Measurements from ENCODE around the gene RAE1. TPM values are rescaled to one million over a fixed set of nuclear protein-coding genes. Genes with fewer than 3 reads are reported as not detected.

RAE1 gene
- total and polyA plus RNA-seq, 2 donors (not counting 3 experiments of a cell fraction or from before 2014, with no cell fraction given), result 34.1 to 55.8 TPM

DNA sequence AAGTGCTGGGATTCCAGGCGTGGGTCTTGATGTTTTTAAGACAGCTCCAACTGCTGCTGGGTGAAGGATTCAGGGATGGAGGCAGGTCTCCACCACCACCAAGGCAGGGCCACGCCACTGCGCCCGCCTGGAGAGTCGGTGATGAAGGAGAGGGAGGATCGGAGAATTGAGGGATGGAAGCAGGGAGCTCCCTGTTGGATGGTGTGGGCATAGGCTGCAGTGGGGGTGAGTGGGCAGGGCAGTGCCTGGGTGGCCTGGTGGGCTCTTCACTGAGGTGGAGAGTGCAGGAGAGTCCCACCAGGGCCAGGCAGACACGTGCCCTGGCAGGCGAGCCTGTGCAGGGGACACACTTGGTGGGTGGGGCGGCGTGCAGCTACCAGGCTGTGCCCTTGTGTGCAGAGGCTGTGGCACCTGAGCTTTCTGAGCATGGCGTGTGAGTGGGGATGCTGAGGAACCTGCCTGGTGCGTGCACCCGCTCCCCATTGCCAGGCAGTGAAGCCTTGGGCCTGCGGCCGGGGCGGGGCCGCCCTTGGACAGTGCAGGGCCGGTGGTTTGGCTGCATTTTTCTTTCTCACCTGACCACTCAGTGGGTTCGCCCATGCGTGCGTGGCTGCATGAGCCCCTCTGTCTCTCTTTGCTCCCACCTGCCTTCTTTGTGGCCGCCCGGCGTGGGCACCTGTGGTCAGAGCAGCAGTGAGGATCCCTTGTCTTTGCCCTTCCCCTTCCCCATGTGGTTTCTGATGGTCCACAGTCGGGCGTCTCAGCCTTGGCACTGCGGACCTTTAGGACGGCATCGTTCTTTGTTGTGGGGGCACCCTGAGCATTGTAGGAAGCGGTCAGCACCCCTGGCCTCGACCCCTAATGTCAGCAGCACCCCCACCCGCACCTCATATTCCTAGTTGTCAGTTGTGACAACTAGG is 51.4 kb downstream of the RAE1 start:
- no peaks in the 10 kb centered on the region for H3K9me1 ChIP-seq (replicated peaks; ENCODE audit: control insufficient read depth, extremely low read depth, insufficient read depth, low read length)
- no peak overlapping the region for H3K4me2 ChIP-seq (ENCODE audit: insufficient read depth, low read length)
- H3K4me1 ChIP-seq (ENCODE audit: control insufficient read depth, extremely low read depth, insufficient read depth, low read length), result no peaks in the 10 kb centered on the region
- no peaks in the 10 kb centered on the region for H3K9me3 ChIP-seq (replicated peaks; ENCODE audit: control insufficient read depth, insufficient read depth, low read length)
- no peak overlapping the region for H2AFZ ChIP-seq (ENCODE audit: low read depth, low read length)
- no peak for DNase-seq (ENCODE audit: low read depth, low spot score)
- peaks cover 2% of the 10 kb centered on the region for H3K79me2 ChIP-seq (ENCODE audit: control insufficient read depth, insufficient read depth, low read length)
- peaks cover 4 to 24% of the 10 kb centered on the region in 2 experiments for H3K36me3 ChIP-seq (ENCODE audit: control insufficient read depth in 2 of 2, extremely low read depth in 1 of 2, insufficient read depth in 2 of 2, low read length in 2 of 2)
- H3K27ac ChIP-seq (ENCODE audit: insufficient read depth, low read depth, low read length), result no peak overlapping the region
- intact Hi-C loops (cut with micrococcal nuclease), result no loop called here
- TF ChIP-seq, protein P1, sequence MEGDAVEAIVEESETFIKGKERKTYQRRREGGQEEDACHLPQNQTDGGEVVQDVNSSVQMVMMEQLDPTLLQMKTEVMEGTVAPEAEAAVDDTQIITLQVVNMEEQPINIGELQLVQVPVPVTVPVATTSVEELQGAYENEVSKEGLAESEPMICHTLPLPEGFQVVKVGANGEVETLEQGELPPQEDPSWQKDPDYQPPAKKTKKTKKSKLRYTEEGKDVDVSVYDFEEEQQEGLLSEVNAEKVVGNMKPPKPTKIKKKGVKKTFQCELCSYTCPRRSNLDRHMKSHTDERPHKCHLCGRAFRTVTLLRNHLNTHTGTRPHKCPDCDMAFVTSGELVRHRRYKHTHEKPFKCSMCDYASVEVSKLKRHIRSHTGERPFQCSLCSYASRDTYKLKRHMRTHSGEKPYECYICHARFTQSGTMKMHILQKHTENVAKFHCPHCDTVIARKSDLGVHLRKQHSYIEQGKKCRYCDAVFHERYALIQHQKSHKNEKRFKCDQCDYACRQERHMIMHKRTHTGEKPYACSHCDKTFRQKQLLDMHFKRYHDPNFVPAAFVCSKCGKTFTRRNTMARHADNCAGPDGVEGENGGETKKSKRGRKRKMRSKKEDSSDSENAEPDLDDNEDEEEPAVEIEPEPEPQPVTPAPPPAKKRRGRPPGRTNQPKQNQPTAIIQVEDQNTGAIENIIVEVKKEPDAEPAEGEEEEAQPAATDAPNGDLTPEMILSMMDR (IDR thresholded peaks at IDR 0.05; ENCODE audit: extremely low read depth in 1 of 2, insufficient read depth in 1 of 2, low read depth in 1 of 2, low read length in 2 of 2), result no peak
- TF ChIP-seq FOS (IDR thresholded peaks at IDR 0.05; ENCODE audit: borderline replicate concordance, insufficient read depth, low read length), result no peak
- TF ChIP-seq POLR2A (IDR thresholded peaks at IDR 0.05; ENCODE audit: low read depth, low read length), result no peak
- TF ChIP-seq JUN (IDR thresholded peaks at IDR 0.05; ENCODE audit: borderline replicate concordance, insufficient read depth, insufficient read length, low read depth), result no peak
- no peak for TF ChIP-seq MYC (IDR thresholded peaks at IDR 0.05; ENCODE audit: low read depth, low read length)
- TF ChIP-seq GATA2 (IDR thresholded peaks at IDR 0.05; ENCODE audit: insufficient read depth, insufficient read length, low read depth, low read length), result no peak
- TF ChIP-seq, protein P2, sequence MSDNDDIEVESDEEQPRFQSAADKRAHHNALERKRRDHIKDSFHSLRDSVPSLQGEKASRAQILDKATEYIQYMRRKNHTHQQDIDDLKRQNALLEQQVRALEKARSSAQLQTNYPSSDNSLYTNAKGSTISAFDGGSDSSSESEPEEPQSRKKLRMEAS (IDR thresholded peaks at IDR 0.05; ENCODE audit: insufficient read depth, insufficient read length), result no peak
- H3K4me3 ChIP-seq (replicated peaks in 1 of 3; ENCODE audit: insufficient read depth in 1 of 3, low read depth in 1 of 3, low read length in 3 of 3), result no peak overlapping the region
- CTCF ChIA-PET, result interaction anchor here (1.2 kb wide), 1 partner anchor 137 kb away, joined by 3 read pairs; no protein-coding TSS in a partner anchor
- no peak overlapping the region for H3K9ac ChIP-seq (replicated peaks; ENCODE audit: extremely low read depth, insufficient read depth, low read length)
- FAIRE-seq, result no peak
- dilution Hi-C loops (cut with MboI; ENCODE audit: extremely low pct_ligation_motif_present, low sequenced_read_pairs), result no loop called here
- POLR2A ChIA-PET, result no interaction called here
- H4K20me1 ChIP-seq (replicated peaks; ENCODE audit: control insufficient read depth, extremely low read depth, insufficient read depth, low read length), result no peaks in the 10 kb centered on the region
- no TSS peak for BruUV-seq (replicated peaks)
- H3K27me3 ChIP-seq (ENCODE audit: control insufficient read depth in 2 of 2, insufficient read depth in 2 of 2, low read length in 2 of 2), result no peaks in the 10 kb centered on the region
